HG03175 (cell line): ENCODE results near the gene DDX10.

Experiments
- ATAC-seq: cut with Tn5 transposase; IDR thresholded peaks from one replicate; pipeline ENCODE4 v1.9.1; 2021; ENCODE audit warnings: mild to moderate bottlenecking, moderate library complexity; ENCODE audit not compliant: unreplicated experiment

DDX10 gene

DNA sequence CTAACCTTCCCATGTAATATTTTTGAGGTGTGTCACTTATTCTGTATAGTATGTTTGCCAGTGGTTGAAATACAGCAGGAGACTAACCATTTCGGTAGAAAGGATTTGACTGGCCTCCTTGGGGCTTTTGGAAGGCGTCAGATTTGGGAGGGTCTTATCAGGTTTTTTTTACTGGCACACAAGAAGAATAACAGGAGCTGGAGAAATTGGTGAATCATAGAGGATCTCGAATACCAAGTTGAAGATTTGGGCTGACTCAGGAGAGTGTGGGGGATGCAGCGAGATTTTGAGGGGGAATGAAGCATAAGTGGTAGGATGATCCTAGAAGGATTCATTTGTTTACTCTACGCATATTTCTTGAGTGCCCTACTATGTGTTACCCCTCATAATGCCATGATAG lies 200.5 kb downstream of the DDX10 start:
- no peak for ATAC-seq

DNA sequence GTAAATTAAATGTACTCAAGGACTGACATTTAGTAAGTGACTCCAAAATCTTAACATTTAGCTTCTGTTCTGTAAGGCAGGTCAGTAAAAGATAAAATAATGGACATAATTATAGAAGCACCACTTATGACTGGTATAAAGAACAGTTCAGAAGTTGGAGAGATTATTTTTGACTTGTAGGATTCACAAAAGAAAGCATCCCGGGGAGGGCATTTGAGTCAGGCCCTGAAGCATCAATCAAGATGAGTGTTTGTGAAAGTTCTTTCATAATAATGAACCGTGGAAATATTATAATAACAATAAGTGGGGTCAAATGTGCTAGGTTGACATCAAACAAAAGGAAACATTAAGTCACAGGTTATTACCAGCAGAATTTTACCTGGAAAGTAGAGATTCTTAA lies 201.9 kb downstream of the DDX10 start:
- no peak for ATAC-seq

DNA sequence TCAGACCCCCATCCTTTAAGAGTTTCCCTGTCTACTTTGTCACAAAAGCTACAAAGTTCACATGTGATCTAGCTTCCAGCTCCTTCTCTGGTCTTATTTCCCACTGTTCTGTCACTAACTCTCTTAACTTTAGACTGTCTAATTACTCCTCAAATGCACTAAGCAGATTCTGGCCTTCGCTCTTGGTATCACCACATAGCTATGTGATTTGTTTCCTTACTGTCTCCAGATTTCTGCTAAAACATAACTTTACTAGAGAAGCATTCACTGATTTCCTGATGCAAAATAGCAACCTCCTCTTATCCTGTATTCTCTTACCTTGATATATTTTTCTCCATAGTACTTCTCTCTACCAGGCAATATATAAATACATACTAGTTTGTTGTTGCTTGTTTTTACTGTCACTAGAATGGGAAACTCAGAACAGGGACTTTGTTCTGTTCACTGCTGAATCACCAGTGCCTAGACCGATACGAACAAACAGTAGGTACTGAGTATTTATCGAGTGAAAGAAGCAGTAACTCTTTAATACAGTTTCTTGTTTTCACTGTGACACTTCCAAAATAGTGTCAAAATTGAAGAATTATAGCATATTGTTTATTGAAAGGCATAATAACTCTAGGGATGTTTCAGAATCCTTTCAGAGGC lies 205.6 kb downstream of the DDX10 start:
- ATAC-seq = no peak

DNA sequence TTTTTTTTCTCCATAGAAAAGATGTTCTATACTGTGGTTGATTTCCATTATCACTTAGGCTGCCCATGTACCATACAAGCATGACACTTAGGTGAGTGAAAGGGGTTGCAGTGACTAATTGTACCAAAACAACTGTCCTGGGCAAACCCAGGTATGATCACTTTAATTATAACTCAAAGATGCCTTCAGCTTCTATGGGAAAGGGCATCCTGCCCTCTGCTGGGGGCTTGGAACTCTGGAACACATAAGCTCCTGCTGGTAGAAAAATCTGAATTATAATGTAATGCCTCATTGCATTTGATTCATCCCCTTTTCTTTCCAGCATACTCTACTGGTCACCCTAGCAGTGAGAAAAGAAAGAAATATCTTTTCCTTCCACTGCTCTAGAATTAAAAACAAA lies 206.3 kb downstream of the DDX10 start:
- no peak for ATAC-seq

DNA sequence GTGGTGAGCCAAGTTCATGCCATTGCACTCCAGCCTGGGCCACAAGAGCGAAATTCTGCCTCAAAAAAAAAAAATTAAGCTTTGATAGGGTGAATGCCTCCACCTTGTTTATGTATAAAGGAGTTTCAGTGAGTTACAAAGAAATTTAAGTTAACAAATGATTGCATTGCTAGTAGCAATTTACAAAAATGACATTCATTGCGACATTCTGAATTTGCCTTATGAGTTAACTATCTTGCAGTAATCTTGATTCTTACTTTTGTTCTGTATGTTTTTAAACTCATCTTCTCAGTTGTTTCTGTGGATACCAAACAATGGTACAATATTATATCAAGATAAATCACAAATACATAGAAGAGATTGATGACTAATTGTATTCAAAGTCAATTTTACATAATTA lies 207.0 kb downstream of the DDX10 start:
- no peak for ATAC-seq

DNA sequence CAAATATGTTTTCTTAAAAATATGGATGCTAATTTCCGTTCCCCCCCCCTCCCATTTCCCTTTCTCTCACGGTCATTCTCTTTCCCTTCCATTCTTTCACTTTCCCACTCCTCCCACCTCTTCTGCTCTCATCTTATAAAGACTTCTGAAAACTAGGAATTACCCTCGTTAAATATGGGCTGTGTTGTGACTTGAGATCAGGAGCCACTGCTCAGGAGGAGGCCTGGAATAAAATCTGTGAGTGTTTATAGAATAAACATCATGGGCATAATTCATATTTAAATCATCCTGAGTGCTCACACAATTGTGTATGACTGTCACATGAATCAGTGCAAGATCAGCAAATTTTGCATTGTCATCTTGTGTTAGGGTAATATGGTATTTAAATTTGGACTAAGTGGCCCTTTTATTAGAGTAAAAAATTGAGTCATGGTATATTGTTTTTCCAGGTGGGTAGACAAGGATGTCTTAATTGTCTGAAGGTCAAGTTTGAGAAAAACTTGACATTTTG lies 208.0 kb downstream of the DDX10 start:
- ATAC-seq = no peak

DNA sequence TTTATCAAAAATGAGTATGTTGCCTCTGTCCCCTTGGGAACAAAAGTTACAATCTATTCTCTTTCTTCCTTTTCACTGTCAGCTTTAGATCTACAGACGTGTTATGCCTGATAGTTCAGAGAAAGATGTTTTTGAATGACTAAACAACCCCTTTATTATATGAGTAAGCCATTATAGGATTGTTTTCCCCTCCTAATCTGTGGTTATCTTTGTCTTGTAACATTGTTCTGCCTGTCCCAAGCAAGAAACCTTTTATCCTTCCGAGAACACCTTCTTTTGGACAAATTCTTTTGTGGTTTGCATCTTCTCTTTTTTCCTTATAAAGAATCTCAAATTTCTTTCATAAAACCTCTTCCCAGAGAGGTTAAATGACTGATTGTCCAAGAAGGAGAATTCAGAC lies 208.4 kb downstream of the DDX10 start:
- ATAC-seq = no peak

DNA sequence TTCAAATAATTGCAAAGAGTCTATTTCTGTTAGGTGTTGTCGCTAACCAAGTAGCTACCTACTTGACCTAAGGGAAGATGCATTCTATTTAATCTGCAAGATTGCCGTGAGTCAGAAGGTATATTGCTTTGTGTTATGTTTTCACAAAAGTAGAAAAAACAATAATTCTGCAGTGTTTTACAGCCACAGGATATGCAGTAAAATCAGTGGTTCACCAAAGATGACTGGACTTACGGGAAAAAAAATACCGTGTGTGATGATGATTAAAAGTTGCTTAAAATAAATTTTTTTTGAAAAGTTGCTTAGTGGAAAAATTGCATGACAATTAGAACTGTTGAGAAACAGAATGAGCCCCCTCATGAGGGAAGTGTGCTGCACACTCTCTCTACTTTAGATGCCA lies 209.1 kb downstream of the DDX10 start:
- ATAC-seq = no peak

DNA sequence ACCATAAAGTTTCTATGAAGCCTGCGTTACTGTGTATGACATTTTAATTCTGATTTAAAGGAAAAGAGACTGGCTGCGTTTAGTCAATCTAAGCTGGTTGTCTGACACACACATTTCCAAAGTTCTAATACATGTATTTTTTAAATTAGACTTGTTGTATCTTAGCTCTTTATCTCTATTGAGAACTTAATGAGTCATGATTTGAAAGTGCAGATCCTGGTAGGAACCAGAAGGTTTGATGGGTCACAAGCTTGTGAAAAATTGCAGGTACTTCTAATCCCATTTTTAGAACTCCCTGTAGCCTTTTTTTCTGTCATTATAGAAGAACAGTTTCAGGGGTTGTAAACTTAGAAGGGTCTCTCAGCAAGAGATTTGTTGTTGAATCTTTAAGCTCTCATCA lies 210.3 kb downstream of the DDX10 start:
- no peak for ATAC-seq

DNA sequence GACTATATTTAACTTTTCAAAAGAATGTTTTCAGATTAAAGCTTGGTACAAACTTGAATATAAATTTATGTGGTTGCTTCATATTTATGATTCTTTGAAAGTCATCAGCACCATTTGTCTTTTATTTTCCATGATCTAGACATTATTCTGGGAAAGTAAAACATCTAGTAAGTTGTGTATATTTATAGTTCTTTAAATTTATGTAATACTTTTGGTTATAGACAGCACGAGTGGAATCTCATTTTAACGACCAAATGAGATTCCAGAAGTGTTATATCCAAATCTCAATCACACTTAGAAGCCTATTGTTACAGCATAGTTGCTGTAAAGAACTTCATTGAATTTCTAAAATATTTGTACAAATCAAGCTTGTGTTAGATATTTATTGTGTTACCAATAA lies 212.3 kb downstream of the DDX10 start:
- ATAC-seq = no peak

DNA sequence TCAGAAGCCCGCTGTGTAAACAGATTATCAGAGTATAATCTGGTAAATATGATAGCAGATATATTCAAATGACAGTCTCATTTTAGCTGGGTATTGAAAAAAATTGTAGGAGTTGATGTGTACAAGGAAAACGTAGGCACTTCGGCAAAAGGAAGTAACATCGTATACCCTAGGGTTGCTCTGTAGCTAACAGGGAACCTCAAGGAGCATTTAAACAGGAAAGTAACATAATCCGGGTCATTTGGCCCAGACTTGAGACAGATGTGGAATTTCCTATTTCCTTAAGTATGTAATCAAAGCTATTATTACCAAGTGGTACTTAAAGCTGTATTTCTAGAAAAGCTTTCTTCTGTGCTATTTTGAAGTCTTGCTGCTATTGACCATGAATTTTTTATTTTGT lies 215.6 kb downstream of the DDX10 start:
- ATAC-seq = no peak

DNA sequence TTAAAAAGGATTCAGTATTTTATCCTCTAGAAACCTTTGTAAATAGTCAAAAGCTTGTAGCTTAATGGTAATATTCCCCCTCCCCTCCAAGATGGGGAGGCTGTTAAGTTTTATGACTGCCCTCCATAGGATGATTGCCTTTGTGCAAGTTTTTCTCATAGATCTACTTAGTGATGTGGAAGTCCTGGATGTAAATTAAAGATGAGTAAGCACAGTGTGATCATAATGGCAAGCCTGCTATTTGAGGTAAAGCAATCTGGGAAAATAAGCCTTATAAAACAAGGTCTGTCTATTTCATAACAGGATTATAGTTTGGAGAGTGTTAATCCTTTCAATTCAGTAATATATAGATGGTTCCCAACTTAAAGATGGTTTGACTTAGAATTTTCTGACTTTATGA lies 216.3 kb downstream of the DDX10 start:
- ATAC-seq = no peak

DNA sequence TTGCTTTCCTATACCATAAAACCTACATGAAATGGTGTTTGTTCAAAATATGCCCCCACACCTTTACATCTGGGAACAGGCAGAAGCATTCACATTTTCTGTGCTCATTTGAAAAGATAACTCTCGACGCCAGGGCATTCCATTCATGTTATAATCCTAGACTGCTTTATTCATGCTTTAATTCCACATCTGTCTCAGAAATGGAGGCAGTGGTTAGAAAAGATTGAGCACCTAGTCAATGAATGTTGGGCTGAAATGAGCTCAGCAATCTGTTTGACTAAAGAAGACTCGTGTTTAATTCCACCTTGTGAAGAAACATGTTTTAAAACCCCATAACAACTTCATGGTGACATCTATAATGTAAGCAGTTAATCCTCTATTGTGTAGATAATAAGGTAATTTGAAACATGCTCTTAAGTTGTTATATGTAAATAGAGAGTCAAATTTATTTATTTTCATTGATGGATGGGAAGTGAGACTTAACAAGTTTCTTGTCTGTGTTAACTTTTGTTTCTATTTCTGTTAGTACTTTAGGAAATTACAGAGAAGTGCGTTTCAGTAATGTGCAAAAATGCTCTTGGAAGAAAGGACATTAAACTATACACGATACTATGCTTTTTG lies 217.5 kb downstream of the DDX10 start:
- ATAC-seq = no peak

DNA sequence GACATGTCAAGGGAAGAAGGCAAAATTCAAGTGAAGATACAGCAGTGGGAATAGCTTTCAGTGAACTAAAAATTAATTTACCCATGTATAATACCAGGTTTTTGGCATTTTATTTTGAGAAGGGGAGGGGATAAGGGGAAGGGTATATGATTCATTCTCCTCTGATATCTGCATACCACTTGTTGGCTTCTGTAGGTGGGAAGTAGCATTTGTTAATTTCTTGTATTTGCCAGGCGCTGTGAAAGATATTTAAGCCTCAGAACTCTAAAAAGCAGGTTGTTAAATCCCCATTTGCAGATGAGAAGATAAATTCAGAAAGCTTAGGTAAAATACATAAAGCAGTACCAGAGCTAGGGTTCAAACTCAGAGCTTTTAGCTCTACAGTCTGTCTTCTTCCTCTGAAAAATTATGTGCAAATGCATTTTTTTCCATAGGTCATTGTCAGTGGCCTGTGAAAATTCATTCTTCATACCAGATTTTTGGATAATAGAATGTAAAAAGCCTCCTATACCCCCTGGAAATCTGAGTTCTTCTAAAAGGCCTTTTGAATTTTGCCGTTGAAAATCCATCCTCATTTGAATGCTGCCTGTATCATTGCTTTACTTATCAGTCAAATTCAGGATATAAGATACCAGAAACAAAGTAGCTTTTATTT lies 221.3 kb downstream of the DDX10 start:
- ATAC-seq = no peak

DNA sequence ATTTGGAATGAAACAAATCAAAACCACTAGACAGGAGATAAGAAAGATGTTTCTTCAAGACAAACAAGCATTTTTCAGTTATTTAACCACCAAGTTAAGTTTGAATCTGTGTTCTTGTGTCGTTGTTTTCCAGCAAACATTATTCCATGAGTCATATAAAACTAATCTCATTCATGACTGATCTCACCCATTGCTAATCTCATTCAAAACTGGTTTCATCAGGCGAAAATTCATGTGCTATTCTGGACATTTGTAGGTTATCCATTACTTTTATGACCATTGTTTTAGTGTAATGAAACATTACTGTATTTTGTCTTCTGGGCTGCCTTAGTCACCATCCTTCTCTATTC lies 221.8 kb downstream of the DDX10 start:
- no peak for ATAC-seq

DNA sequence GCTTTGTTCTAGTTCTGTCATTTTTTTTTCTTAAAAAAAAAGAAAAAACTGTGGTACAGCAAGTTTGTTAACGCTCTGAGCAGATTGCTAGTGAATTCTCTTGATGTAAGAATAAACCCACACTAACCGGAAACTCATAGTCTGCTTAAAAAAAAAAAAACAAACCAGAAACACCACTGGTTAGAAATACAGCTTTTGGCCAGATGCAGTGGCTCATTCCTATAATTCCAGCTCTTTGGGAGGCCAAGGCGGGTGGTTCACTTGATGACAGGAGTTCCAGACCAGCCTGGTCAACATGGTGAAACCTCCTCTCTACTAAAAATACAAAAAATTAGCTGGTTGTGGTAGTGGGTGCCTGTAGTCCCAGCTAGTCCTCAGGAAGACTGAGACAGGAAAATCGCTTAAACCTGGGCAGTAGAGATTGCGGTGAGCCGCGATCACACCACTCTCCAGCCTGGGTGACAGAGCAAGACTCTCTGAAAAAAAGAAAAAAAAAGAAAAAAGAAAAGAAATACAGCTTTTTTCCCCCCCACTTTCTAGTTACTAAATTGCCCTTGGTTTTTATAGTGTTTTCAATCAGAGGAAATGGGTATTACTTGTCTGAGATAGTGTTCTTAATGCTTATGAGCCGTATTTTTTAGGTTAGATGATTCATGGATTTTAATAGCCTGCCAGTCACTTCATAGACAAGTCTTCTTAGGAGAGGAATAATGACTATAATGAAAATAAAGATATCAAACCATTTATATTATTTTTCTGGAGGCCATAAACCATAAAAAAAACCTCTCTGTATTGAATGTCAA lies 222.8 kb downstream of the DDX10 start:
- no peak for ATAC-seq

DNA sequence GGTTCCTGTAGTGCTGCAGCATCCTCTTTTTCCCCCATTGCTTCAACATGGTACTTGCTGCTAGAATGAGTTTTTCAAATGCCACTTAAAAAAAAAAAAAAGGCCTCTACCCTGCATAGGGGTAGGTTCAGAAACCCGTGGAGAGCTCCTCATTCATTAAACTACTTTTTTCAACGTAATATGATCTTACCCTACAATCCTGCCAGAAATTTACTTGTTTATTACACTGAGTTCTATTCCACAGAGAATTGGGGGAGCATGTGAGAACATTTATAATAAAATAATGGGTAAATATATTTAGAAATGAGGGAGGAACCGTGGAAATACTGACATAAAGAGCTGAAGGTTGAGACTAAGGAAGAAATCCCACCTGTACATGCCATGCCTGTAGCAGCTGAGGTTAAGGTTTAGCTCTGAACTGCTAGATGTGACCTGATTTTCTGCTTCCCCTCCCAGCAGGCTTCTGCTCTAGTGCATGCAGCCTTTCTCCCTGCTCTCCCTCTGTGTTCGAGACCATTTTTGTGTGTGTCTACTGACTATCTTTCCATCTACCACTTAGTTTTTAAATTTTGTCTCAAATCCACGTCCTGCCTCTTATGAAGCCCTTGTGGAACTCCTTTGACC lies 225.7 kb downstream of the DDX10 start:
- no peak for ATAC-seq

DNA sequence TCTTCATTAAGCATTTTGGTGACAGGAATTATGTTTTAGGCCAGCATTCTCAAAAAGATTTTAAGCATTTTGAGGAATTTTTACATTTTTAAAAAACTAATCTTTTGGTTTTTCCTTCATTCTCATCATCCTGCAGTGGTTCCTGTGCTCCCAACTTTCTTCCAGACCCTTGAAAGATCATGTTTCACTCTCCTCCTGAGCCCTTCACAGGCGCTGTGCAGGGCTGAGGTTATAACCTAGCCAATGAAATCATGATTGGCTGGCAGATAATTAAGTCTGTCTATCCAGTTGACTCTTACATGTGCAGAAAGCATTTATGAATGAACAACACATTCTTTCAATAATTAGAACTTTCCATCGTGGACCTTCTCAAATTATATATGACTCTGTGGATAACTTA lies 226.3 kb downstream of the DDX10 start:
- no peak for ATAC-seq

DNA sequence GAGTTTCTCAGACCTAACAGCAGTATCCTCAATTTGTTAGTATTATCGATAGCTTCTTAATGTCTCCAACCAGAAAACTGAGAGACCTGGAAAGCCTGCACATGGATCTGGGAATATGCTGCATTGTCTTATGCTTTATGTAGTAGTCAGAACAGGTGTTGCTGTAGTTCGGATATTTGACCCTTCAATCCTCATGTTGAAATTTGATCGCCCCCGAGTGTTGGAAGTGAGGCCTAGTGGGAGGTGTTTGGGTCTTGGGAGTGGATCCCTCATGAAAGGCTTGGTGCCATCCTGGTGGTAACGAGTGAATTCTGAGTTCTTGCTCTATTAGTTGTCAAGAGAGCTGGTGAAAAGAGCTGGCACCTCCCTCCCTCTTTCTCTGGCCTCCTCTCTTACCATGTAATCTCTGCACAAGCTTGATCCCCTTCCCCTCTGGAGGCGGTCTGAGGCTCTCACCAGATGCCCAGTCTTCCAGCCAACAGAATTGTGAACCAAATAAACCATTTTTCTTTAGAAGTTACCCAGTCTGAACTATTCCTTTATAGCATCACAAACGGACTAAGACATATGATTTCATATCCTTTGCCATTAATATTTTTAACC lies 227.1 kb downstream of the DDX10 start:
- ATAC-seq = no peak

DNA sequence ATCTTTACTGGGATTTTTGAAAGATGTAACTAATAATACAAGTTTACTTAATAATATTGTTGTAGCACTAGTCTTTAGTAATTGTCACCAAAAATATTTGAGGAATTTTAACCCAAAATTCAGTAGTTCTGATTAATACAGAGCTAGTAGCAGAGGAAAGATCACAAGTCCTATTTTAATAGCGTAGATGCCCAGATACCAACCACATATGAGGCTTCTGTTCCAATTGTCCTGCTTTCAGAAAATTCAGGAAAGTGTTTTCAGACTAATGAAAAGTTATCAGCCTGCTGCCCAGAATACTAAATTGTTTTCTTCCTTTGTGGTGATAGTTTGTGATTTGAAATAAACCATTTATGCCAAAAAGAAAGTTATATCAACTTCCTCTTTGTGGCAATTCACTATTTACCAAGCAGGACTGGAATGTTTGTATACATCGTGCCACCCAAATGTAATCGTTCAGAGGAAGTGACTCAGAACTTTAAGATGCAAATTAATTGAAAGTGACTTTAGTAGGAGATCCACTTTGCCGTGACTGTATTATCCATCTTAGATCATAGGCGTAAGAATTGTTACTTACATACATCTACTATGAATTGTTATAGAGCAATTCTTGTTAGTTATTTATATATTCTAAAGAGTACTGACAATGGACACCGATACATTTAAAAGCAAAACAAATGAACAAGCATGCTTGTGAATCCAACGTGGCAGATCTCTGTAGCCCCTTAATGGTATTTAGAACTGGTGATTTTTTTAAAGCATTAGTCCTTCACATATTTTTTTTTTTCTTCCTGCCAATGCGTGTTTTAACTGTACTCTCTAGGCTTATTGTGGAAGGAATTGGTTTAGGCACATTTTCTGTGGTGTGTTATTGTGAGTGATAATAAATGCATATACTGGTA lies 231.0 kb downstream of the DDX10 start:
- peak; percentile 94 for ATAC-seq
